ENCODE measurements around the gene GMDS.

- TF ChIP-seq FOXK1 (CRISPR knock-in tag; IDR thresholded peaks at IDR 0.05; ENCODE audit: borderline replicate concordance, low read depth): no peak
- TF ChIP-seq, protein P1, sequence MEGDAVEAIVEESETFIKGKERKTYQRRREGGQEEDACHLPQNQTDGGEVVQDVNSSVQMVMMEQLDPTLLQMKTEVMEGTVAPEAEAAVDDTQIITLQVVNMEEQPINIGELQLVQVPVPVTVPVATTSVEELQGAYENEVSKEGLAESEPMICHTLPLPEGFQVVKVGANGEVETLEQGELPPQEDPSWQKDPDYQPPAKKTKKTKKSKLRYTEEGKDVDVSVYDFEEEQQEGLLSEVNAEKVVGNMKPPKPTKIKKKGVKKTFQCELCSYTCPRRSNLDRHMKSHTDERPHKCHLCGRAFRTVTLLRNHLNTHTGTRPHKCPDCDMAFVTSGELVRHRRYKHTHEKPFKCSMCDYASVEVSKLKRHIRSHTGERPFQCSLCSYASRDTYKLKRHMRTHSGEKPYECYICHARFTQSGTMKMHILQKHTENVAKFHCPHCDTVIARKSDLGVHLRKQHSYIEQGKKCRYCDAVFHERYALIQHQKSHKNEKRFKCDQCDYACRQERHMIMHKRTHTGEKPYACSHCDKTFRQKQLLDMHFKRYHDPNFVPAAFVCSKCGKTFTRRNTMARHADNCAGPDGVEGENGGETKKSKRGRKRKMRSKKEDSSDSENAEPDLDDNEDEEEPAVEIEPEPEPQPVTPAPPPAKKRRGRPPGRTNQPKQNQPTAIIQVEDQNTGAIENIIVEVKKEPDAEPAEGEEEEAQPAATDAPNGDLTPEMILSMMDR (CRISPR knock-in tag; IDR thresholded peaks at IDR 0.05): no peak
- TF ChIP-seq PAX8 (CRISPR knock-in tag; IDR thresholded peaks at IDR 0.05; ENCODE audit: borderline replicate concordance): no peak
- no peak for TF ChIP-seq NKX3-1 (CRISPR knock-in tag; IDR thresholded peaks at IDR 0.05)
- TF ChIP-seq ARID2 (CRISPR knock-in tag; IDR thresholded peaks at IDR 0.05; ENCODE audit: borderline replicate concordance): no peak
- no peak for TF ChIP-seq ZBTB3 (CRISPR knock-in tag; IDR thresholded peaks at IDR 0.05; ENCODE audit: borderline replicate concordance, low read depth)
- TF ChIP-seq SUZ12 (IDR thresholded peaks at IDR 0.05; ENCODE audit: low read depth, low read length): no peak
- TF ChIP-seq STAT5B (CRISPR knock-in tag; IDR thresholded peaks at IDR 0.05): no peak
- TF ChIP-seq RAD21 (CRISPR knock-in tag; IDR thresholded peaks at IDR 0.05): no peak
- TF ChIP-seq SP1 (IDR thresholded peaks at IDR 0.05): no peak
- TF ChIP-seq SP1 (CRISPR knock-in tag; IDR thresholded peaks at IDR 0.05): no peak
- no peak for TF ChIP-seq NONO (IDR thresholded peaks at IDR 0.05)
- no peak for TF ChIP-seq NONO (CRISPR knock-in tag; conservative IDR thresholded peaks at IDR 0.05)
- no peak for TF ChIP-seq JUNB (CRISPR knock-in tag; IDR thresholded peaks at IDR 0.05; ENCODE audit: borderline replicate concordance)
- TF ChIP-seq POLR2A (IDR thresholded peaks at IDR 0.05; ENCODE audit: insufficient read depth in 1 of 2, low read depth in 2 of 2, low read length in 2 of 2): no peak
- TF ChIP-seq TAF1 (CRISPR knock-in tag; IDR thresholded peaks at IDR 0.05): no peak
Observed at GRCh38 chr6:1624851-1625781, 620.3 kb downstream of the GMDS start.
